Measurements from ENCODE around the gene DIMT1.

- TF ChIP-seq ZNF670 (tag by site-specific recombination; IDR thresholded peaks at IDR 0.05; ENCODE audit: low read depth) (no peak), ZNF561 (tag by site-specific recombination; IDR thresholded peaks at IDR 0.05; ENCODE audit: borderline replicate concordance) (no peak), HIC1 (tag by site-specific recombination; IDR thresholded peaks at IDR 0.05) (no peak), ZNF362 (tag by site-specific recombination; IDR thresholded peaks at IDR 0.05) (no peak), ZNF404 (tag by site-specific recombination; IDR thresholded peaks at IDR 0.05) (no peak), KLF8 (tag by site-specific recombination; IDR thresholded peaks at IDR 0.05) (no peak), CTCF (tag by site-specific recombination; IDR thresholded peaks at IDR 0.05) (no peak), YY1 (tag by site-specific recombination; IDR thresholded peaks at IDR 0.05) (no peak), ZBTB49 (tag by site-specific recombination; IDR thresholded peaks at IDR 0.05; ENCODE audit: low read depth) (no peak), REST (tag by site-specific recombination; IDR thresholded peaks at IDR 0.05) (no peak), ZNF76 (tag by site-specific recombination; IDR thresholded peaks at IDR 0.05; ENCODE audit: borderline replicate concordance, low read depth) (no peak), ZNF302 (tag by site-specific recombination; IDR thresholded peaks at IDR 0.05; ENCODE audit: low read depth) (no peak), TCF7L2 (IDR thresholded peaks at IDR 0.05; ENCODE audit: borderline replicate concordance, low read depth, low read length) (no peak), ZNF138 (tag by site-specific recombination; IDR thresholded peaks at IDR 0.05; ENCODE audit: borderline replicate concordance) (no peak)
Measured at GRCh38 chr5:62419609-62420008, 15.9 kb upstream of the DIMT1 start.
